ENCODE data around the gene MUC16.

The MUC16 gene

DNA sequence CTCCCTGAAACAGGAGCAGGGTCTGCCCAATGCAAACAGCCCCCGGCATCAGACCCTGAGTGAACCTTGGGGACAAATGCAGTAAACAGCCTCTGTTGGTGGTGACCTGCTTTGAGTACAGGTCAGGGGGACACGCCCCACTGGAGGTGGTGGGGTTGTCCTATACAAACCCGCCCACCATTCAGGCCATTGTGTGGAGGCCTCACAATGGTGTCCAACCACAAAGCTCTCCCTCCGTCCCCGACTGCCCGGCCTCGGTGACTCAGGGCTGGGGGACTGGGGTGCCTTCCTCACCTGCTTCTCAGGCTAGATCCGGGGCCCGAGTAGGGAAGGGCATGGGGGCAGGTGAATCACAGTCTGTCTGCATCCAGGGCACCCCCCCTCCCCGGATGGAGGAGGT lies 1.5 kb downstream of the MUC16 start:
- no peak for DNase-seq

DNA sequence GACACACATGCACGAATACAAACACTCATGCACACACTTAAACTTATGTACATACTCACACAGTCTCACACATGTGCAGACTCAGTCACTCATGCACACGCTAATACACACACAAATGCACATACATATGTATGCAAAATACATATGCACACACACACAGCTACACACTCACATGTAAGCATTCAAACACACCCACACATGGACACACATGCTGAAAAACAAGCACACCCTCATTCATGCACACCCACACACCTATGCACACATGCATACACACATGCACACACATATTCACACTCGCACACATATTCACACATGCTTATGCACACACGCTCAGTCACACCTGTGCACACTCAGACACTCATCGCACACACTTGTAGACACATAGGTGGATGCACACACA lies 9.3 kb downstream of the MUC16 start:
- no peak for DNase-seq

DNA sequence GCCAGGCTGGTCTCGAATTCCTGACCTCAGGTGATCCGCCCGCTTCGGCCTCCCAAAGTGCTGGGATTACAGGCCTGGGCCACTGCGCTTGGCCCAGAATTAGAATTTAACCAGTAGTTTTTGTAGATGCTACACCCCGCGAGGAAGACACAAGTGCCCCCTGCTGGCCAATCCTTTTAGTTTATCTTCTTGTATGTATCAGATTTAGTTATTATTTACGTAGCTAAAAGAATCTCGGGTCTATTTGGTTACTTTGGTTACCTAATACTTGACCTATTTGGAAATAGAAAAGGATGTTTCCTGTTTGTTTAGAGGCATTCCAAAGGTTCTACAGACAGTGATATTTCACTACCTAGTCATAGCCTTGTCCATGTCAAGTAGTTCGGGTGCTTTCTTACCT lies 22.0 kb downstream of the MUC16 start:
- DNase-seq, result peak; percentile 34

DNA sequence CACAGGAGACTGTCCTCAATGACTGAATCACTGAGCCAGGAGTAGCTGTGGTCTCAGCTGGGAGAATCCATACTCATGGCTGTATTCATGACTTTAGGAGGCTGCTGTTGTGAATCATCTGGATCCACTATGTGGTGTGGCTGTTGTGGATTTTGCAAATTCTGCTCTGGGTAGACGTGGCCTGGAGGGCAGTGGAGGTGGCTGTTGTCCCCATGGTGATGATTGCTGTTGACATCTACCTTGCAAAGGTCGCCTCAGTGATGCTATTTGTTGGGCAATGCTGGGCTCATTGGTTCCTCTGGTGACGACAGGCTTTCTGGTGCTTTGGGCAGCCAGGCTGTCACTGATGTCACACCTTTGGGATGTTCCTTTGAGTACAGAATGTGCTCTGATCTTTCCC lies 23.9 kb downstream of the MUC16 start:
- no peak for DNase-seq

DNA sequence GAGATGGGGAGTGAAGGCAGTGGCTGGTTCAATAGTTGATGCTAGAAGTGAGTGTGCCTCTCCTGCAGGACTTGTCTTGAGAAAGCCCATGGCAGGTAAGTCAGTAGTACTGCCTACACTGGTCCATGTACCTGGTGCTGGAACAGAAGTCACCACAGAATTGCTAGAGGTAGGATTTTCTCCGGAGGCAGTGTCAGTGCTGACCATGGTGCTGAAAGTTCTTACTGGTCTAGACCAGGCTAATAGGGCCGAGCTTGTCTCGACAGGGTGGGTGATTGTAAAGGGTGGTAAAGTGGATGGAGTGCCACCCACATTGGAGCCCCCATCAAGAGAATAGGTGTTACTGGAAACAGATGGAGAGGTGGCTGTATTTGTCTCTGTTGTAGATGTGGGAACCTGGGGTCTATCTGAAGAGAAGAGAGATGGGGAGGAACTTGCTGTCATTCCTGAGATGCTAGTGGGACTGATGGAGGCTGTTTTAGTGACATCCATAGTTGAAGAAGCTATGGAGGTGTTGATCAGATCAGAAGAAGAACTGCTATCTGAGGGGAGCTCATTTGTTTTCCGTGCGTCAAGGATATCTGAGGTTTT lies 36.6 kb downstream of the MUC16 start:
- no peak for DNase-seq

DNA sequence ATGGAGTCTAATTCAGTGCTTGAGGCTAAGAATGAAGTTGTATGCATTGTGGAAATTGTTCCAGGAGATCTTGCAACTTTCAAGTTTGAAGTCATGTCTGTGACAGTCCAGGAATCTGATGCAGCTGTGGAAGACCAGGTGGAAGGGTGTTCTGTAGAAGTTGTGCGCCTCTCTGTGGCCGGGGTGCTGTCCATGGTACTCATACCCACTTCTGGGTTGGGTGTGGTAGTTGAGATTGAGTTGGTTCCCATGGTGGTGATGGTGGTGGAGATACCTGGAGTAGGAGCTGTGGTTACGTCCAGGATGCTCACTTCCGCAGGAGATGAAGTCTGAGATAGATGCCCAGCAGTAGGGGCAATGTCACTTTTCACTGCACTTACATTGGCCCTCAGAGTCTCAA lies 44.3 kb downstream of the MUC16 start:
- no peak for DNase-seq

Measured in CD4-positive, alpha-beta T cell treated with Interleukin-17A for 1 hour (primary cell).